Liver (tissue), 9 donors: ENCODE results near the gene TMEM175. TPM values are rescaled to one million over a fixed set of nuclear protein-coding genes. Genes with fewer than 3 reads are reported as not detected.
"Not testable (repeated sequence)": the region's sequence is repeated elsewhere in the genome, so short reads cannot be mapped to it uniquely, and the experiment has no call there.

Experiments used
- DNase-seq: peaks from one replicate; pipeline ENCODE4 v3.0.0-alpha.2; 2017; ENCODE audit warnings: low spot score
- H3K27ac ChIP-seq, 2 donors: one replicate each; pipeline ENCODE4 v1.7.0; 2013; ENCODE audit warnings: inconsistent platforms in 2 of 2, low read length in 2 of 2, control low read depth in 1 of 2, low read depth in 1 of 2, mild to moderate bottlenecking in 1 of 2
- H3K27me3 ChIP-seq, 4 donors: one replicate each; pipeline versions ENCODE4 v1.6.1 to v1.7.0; 2013; ENCODE audit warnings: low read length in 3 of 4, inconsistent platforms in 1 of 4, mild to moderate bottlenecking in 1 of 4, moderate library complexity in 1 of 4; ENCODE audit not compliant: control insufficient read depth in 4 of 4, insufficient read depth in 4 of 4
- H3K36me3 ChIP-seq, 4 donors: one replicate each; pipeline versions ENCODE4 v1.6.1 to v1.7.0; 2013; ENCODE audit warnings: low read length in 3 of 4, mild to moderate bottlenecking in 3 of 4, low read depth in 1 of 4, moderate library complexity in 1 of 4; ENCODE audit not compliant: control insufficient read depth in 4 of 4, insufficient read depth in 3 of 4
- H3K4me1 ChIP-seq, 4 donors: one replicate each; pipeline versions ENCODE4 v1.6.1 to v1.7.0; 2013; ENCODE audit warnings: low read length in 3 of 4, mild to moderate bottlenecking in 3 of 4, moderate library complexity in 1 of 4; ENCODE audit not compliant: control insufficient read depth in 4 of 4, insufficient read depth in 4 of 4
- H3K4me3 ChIP-seq, 3 donors: one replicate each; pipeline versions ENCODE4 v1.6.1 to v1.7.0; 2013; ENCODE audit warnings: low read length in 3 of 3, control low read depth in 1 of 3, low read depth in 1 of 3, mild to moderate bottlenecking in 1 of 3
- H3K9ac ChIP-seq, 2 donors: one replicate each; pipeline ENCODE4 v1.7.0; 2013; ENCODE audit warnings: low read length in 2 of 2, mild to moderate bottlenecking in 2 of 2, moderate library complexity in 2 of 2, control low read depth in 1 of 2, low read depth in 1 of 2
- H3K9me3 ChIP-seq, 4 donors: one replicate each; pipeline versions ENCODE4 v1.6.1 to v1.7.0; 2013; ENCODE audit warnings: low read length in 3 of 4; ENCODE audit not compliant: control insufficient read depth in 4 of 4
- ATF3 ChIP-seq: IDR thresholded peaks from 2 replicates; pipeline ENCODE4 v1.6.1; 2016; ENCODE audit warnings: antibody characterized with exemption
- CTCF ChIP-seq: fragments of 150-350 bp; IDR thresholded peaks from 2 replicates; pipeline ENCODE4 v1.5.1; 2017; ENCODE audit warnings: improper control_type of control experiment, low read depth, low read length; ENCODE audit not compliant: missing input control
- EGR1 ChIP-seq, 2 donors: IDR thresholded peaks; 2 replicates each; pipeline ENCODE4 v1.6.1; 2016 to 2018; ENCODE audit warnings: antibody characterized with exemption in 2 of 2, low read depth in 2 of 2
- FOXA1 ChIP-seq: IDR thresholded peaks from 2 replicates; pipeline ENCODE4 v1.6.1; 2016; ENCODE audit warnings: antibody characterized with exemption
- FOXA2 ChIP-seq: IDR thresholded peaks from 2 replicates; pipeline ENCODE4 v1.6.1; 2016; ENCODE audit warnings: antibody characterized with exemption
- HNF4A ChIP-seq, 2 donors: conservative IDR thresholded peaks; 2 replicates each; pipeline ENCODE4 v1.6.1; 2016; ENCODE audit warnings: antibody characterized with exemption in 2 of 2, mild to moderate bottlenecking in 2 of 2
- HNF4G ChIP-seq: IDR thresholded peaks from 2 replicates; pipeline ENCODE4 v1.6.1; 2016; ENCODE audit warnings: antibody characterized with exemption
- NR2F2 ChIP-seq: IDR thresholded peaks from 2 replicates; pipeline ENCODE4 v1.6.1; 2016; ENCODE audit warnings: antibody characterized with exemption
- RAD21 ChIP-seq, 2 donors: IDR thresholded peaks; 2 replicates each; pipeline ENCODE4 v1.6.1; 2016; ENCODE audit warnings: antibody characterized with exemption in 2 of 2, mild to moderate bottlenecking in 2 of 2
- RXRA ChIP-seq, 2 donors: IDR thresholded peaks; 2 replicates each; pipeline ENCODE4 v1.6.1; 2017 to 2018; ENCODE audit warnings: antibody characterized with exemption in 2 of 2, mild to moderate bottlenecking in 1 of 2
- YY1 ChIP-seq: IDR thresholded peaks from 2 replicates; pipeline ENCODE4 v1.6.1; 2016; ENCODE audit warnings: antibody characterized with exemption, mild to moderate bottlenecking
- ZBTB33 ChIP-seq: IDR thresholded peaks from 2 replicates; pipeline ENCODE4 v1.6.1; 2016; ENCODE audit warnings: antibody characterized with exemption
- WGBS: extraction: QIAGEN DNeasy Blood & Tissue Kit; methylation state at CpG from one replicate; pipeline ENCODE4 v1.1.7; 2013; 5-methylcytosine and 5-hydroxymethylcytosine counted together
- polyA plus RNA-seq, 2 donors: library from polyadenylated mRNA; stranded (reverse) in 1 of 2; unstranded in 1 of 2; fragments of 200-250 nt in 1 of 2; fragments of >200 nt in 1 of 2; fragmentation: Nextera tagmentation in 1 of 2; extraction: Ambion mirVana in 1 of 2; gene quantifications; one replicate each; pipeline versions ENCODE4 v1.2.1 to v1.2.3, GENCODE V29; 2013 to 2015
- total RNA-seq, 2 donors: library from RNA; depleted of rRNA; stranded (reverse); fragments of >200 nt; gene quantifications; one replicate each; pipeline ENCODE4 v1.2.3, GENCODE V29; 2014
- donor health status: healthy.
- donor health status: healthy.
- donor health status: healthy.
- donor health status: healthy.
- donor health status: healthy.

The TMEM175 gene
- total and polyA plus RNA-seq, 4 donors: 18.6 to 26.3 (median 25.5) TPM

GRCh38 chr4:974668-975067 lies 42.4 kb downstream of the TMEM175 start:
- Histone ChIP-seq H3K4me1 (peaks cover 14 to 20% (median 18%) of the 10 kb centered on the region in 4 donors), H3K9me3 (no peaks in the 10 kb centered on the region), H3K27ac (no peak overlapping the region), H3K36me3 (no peaks in the 10 kb centered on the region), H3K9ac (no peak overlapping the region), H3K4me3 (no peak overlapping the region), H3K27me3 (no peaks in the 10 kb centered on the region)
- no peak for TF ChIP-seq FOXA2
- 97% methylated on average over 9 of the region's 9 CpGs for WGBS
- DNase-seq: no peak

GRCh38 chr4:976016-976415 lies 43.8 kb downstream of the TMEM175 start:
- not testable (repeated sequence) for H3K36me3 ChIP-seq, H3K9me3 ChIP-seq, H3K27ac ChIP-seq, H3K4me3 ChIP-seq, DNase-seq, H3K27me3 ChIP-seq, H3K9ac ChIP-seq
- peaks cover 14 to 20% (median 18%) of the 10 kb centered on the region in 4 donors for H3K4me1 ChIP-seq
- over 99% methylated on average over 19 of the region's 25 CpGs for WGBS

GRCh38 chr4:978957-979701 lies 46.9 kb downstream of the TMEM175 start:
- TF ChIP-seq YY1 (no peak), NR2F2 (no peak), ZBTB33 (no peak), FOXA2 (no peak), EGR1 (IDR thresholded peaks at IDR 0.05; ENCODE audit: low read depth in 2 of 2) (no peak), CTCF (no peak), ATF3 (no peak), HNF4A (conservative IDR thresholded peaks at IDR 0.05) (no peak), HNF4G (no peak), RXRA (IDR thresholded peaks at IDR 0.05) (no peak), FOXA1 (no peak), RAD21 (IDR thresholded peaks at IDR 0.05) (no peak)
- Histone ChIP-seq H3K4me1 (peaks cover 0 to 5% (median under 1%) of the 10 kb centered on the region in 4 donors), H3K9ac (no peak overlapping the region), H3K9me3 (no peaks in the 10 kb centered on the region), H3K36me3 (no peaks in the 10 kb centered on the region), H3K27ac (no peak overlapping the region), H3K27me3 (no peaks in the 10 kb centered on the region), H3K4me3 (no peak overlapping the region)
- 66% methylated on average over 20 of the region's 20 CpGs for WGBS
- DNase-seq: no peak
